ENCODE measurements around the gene KIF15. TPM values are rescaled to one million over a fixed set of nuclear protein-coding genes. Genes with fewer than 3 reads are reported as not detected.

KIF15 gene
- total RNA-seq, 1 experiment from 2014 or later, result 23.7 TPM

- TF ChIP-seq ZNF532 (CRISPR knock-in tag; IDR thresholded peaks at IDR 0.05; ENCODE audit: borderline replicate concordance) (no peak), CBFB (CRISPR knock-in tag; IDR thresholded peaks at IDR 0.05; ENCODE audit: low read depth) (peak; percentile 82; the same call in 1 of the 2 replicates), ZNF263 (CRISPR knock-in tag; IDR thresholded peaks at IDR 0.05; ENCODE audit: low read depth) (peak; percentile 67), HMGA2 (CRISPR knock-in tag; IDR thresholded peaks at IDR 0.05) (no peak), TP53 (CRISPR knock-in tag; IDR thresholded peaks at IDR 0.05) (peak; percentile 87; the same call in 1 of the 2 replicates), ATF2 (CRISPR knock-in tag; IDR thresholded peaks at IDR 0.05; ENCODE audit: borderline replicate concordance, low read depth) (no peak), OVOL2 (CRISPR knock-in tag; IDR thresholded peaks at IDR 0.05; ENCODE audit: borderline replicate concordance) (no peak), HMGXB4 (CRISPR knock-in tag; IDR thresholded peaks at IDR 0.05) (peak; percentile 85; the same call in 1 of the 2 replicates), ETV6 (CRISPR knock-in tag; IDR thresholded peaks at IDR 0.05) (peak; percentile 62; the same call in 1 of the 2 replicates), TCF7 (CRISPR knock-in tag; IDR thresholded peaks at IDR 0.05; ENCODE audit: low read depth) (no peak), USF2 (CRISPR knock-in tag; IDR thresholded peaks at IDR 0.05) (peak; percentile 100), MXD4 (CRISPR knock-in tag; IDR thresholded peaks at IDR 0.05; ENCODE audit: borderline replicate concordance) (no peak), MYBL2 (CRISPR knock-in tag; IDR thresholded peaks at IDR 0.05) (peak; percentile 82; the same call in 1 of the 2 replicates), SOX15 (CRISPR knock-in tag; IDR thresholded peaks at IDR 0.05) (no peak), E2F1 (CRISPR knock-in tag; IDR thresholded peaks at IDR 0.05) (peak; percentile 79), ZMAT4 (CRISPR knock-in tag; IDR thresholded peaks at IDR 0.05) (no peak), RORB (CRISPR knock-in tag; IDR thresholded peaks at IDR 0.05) (no peak), ATF6 (CRISPR knock-in tag; IDR thresholded peaks at IDR 0.05) (no peak), MLX (CRISPR knock-in tag; IDR thresholded peaks at IDR 0.05) (no peak), PRDM15 (CRISPR knock-in tag; IDR thresholded peaks at IDR 0.05) (peak; percentile 53; the same call in 1 of the 2 replicates), ESRRA (CRISPR knock-in tag; IDR thresholded peaks at IDR 0.05; ENCODE audit: borderline replicate concordance) (0 out of 2 replicates have a peak, but pooled peaks have one; percentile 41)
Observed at GRCh38 chr3:44861412-44862225, 100.0 kb downstream of the KIF15 start, which contains the start of gene TMEM42 (continued).

Data from WTC11 (cell line).